COLO668 (cell line): ENCODE results near the gene TRIM27.
"Not testable (repeated sequence)": the region's sequence is repeated elsewhere in the genome, so short reads cannot be mapped to it uniquely, and the experiment has no call there.

Experiments used
- DNase-seq: peaks from one replicate; lab custom pipeline; 2025; ENCODE audit not compliant: unreplicated experiment; lab: John Stamatoyannopoulos, UW

Gene TRIM27

GRCh38 chr6:28923318-28924102, at the start of gene TRIM27:
Gene TRIM27 (minus strand): TSS chr6:28923985. CDS start chr6:28923632, 353 bp downstream.
- DNase-seq = peak; percentile 89

GRCh38 chr6:28970056-28970455, 46.3 kb upstream of the TRIM27 start:
- not testable (repeated sequence) for DNase-seq

- no peak for DNase-seq
Observed at GRCh38 chr6:28969129-28969528, 45.3 kb upstream of the TRIM27 start.

GRCh38 chr6:28968476-28968875, 44.7 kb upstream of the TRIM27 start:
- no peak for DNase-seq

GRCh38 chr6:28965706-28966105, 41.9 kb upstream of the TRIM27 start:
- no peak for DNase-seq

- no peak for DNase-seq
Observed at GRCh38 chr6:28960846-28961500, 37.2 kb upstream of the TRIM27 start.

GRCh38 chr6:28958561-28959243, 34.9 kb upstream of the TRIM27 start:
- not testable (repeated sequence) for DNase-seq

GRCh38 chr6:28957795-28958314, 34.1 kb upstream of the TRIM27 start:
- not testable (repeated sequence) for DNase-seq

- no peak for DNase-seq
Observed at GRCh38 chr6:28956331-28956730, 32.5 kb upstream of the TRIM27 start.

- peak; percentile 4 for DNase-seq
Observed at GRCh38 chr6:28953585-28954258, 29.9 kb upstream of the TRIM27 start.

- peak; percentile 42 for DNase-seq
Observed at GRCh38 chr6:28953039-28953584, 29.3 kb upstream of the TRIM27 start.

GRCh38 chr6:28949656-28950195, 25.9 kb upstream of the TRIM27 start:
- DNase-seq = not testable (repeated sequence)

GRCh38 chr6:28948782-28949486, 25.1 kb upstream of the TRIM27 start:
- DNase-seq = no peak

- no peak for DNase-seq
Observed at GRCh38 chr6:28947831-28948270, 24.1 kb upstream of the TRIM27 start.

GRCh38 chr6:28947067-28947765, 23.4 kb upstream of the TRIM27 start:
- no peak for DNase-seq

- no peak for DNase-seq
Observed at GRCh38 chr6:28945349-28945748, 21.6 kb upstream of the TRIM27 start.

- peak; percentile 56 for DNase-seq
Observed at GRCh38 chr6:28944412-28944865, 20.7 kb upstream of the TRIM27 start.

GRCh38 chr6:28943557-28944411, 20.0 kb upstream of the TRIM27 start:
- DNase-seq = peak; percentile 65
